Esophagus muscularis mucosa (tissue), 4 donors: ENCODE results near the gene MED25. TPM values are rescaled to one million over a fixed set of nuclear protein-coding genes. Genes with fewer than 3 reads are reported as not detected.

ENCODE experiments used
- DNase-seq: peaks from one replicate; pipeline ENCODE4 v3.0.0-alpha.2; 2017; ENCODE audit errors: extremely low spot score
- H3K27ac ChIP-seq, 4 donors: fragments of 200-600 bp; sonication (generic); replicated peaks in 1 of 4; 1 replicate in 3 of 4; 2 replicates in 1 of 4; pipeline ENCODE4 v1.5.1; 2016 to 2019; ENCODE audit warnings: mild to moderate bottlenecking in 1 of 4
- H3K27me3 ChIP-seq, 4 donors: fragments of 200-600 bp; sonication (generic); one replicate each; pipeline versions ENCODE4 v1.5.1 to v1.6.0; 2016 to 2019
- H3K36me3 ChIP-seq, 4 donors: fragments of 200-600 bp; sonication (generic); one replicate each; pipeline ENCODE4 v1.5.1; 2016 to 2019
- H3K4me1 ChIP-seq, 4 donors: fragments of 200-600 bp; sonication (generic); one replicate each; pipeline ENCODE4 v1.5.1; 2016 to 2019
- H3K4me3 ChIP-seq, 4 donors: fragments of 200-600 bp; sonication (generic); 1 replicate in 2 of 4; 2 replicates in 2 of 4; pipeline ENCODE4 v1.5.1; 2016 to 2019; ENCODE audit warnings: mild to moderate bottlenecking in 4 of 4, moderate library complexity in 1 of 4
- H3K9me3 ChIP-seq, 4 donors: fragments of 200-600 bp; sonication (generic); 1 replicate in 3 of 4; 2 replicates in 1 of 4; pipeline ENCODE4 v1.5.1; 2016 to 2019
- EP300 ChIP-seq: sonication (generic); formaldehyde crosslinking; IDR thresholded peaks from one replicate; pipeline ENCODE4 v1.6.1; 2017; ENCODE audit warnings: antibody characterized with exemption
- POLR2A ChIP-seq: fragments of 450-650 bp; IDR thresholded peaks from one replicate; pipeline ENCODE4 v1.6.1; 2017; ENCODE audit warnings: antibody characterized with exemption, moderate library complexity, mild to moderate bottlenecking, low read depth
- POLR2AphosphoS5 ChIP-seq, 2 donors: sonication (generic); formaldehyde crosslinking; IDR thresholded peaks; one replicate each; pipeline ENCODE4 v1.6.1; 2017; ENCODE audit warnings: antibody characterized with exemption in 2 of 2
- WGBS: methylation state at CpG from one replicate; pipeline ENCODE4 v1.1.5; 2018; 5-methylcytosine and 5-hydroxymethylcytosine counted together
- intact Hi-C: fragments of 100-400 bp; cut with DNase I; formaldehyde crosslinking; loops from one replicate; pipeline ENCODE4 v1.15.1; 2023
- total RNA-seq, 4 donors: library from RNA; depleted of rRNA; stranded (reverse); fragments of >200 nt; gene quantifications; one replicate each; pipeline versions ENCODE4 v1.1.0 to v1.2.1, GENCODE V29; 2016
- TF ChIP-seq, protein P1 (sequence below), 3 experiments: fragments of 200-600 bp in 2 of 3; fragments of 450-650 bp in 1 of 3; sonication (generic) in 2 of 3; IDR thresholded peaks; one replicate each; pipeline ENCODE4 v1.5.1; 2017 to 2019; ENCODE audit warnings: antibody characterized with exemption in 3 of 3, mild to moderate bottlenecking in 2 of 3, moderate library complexity in 1 of 3

Gene MED25
- total RNA-seq, 4 donors from 2014 or later = 22.5 to 36.0 (median 34.1) TPM

DNA sequence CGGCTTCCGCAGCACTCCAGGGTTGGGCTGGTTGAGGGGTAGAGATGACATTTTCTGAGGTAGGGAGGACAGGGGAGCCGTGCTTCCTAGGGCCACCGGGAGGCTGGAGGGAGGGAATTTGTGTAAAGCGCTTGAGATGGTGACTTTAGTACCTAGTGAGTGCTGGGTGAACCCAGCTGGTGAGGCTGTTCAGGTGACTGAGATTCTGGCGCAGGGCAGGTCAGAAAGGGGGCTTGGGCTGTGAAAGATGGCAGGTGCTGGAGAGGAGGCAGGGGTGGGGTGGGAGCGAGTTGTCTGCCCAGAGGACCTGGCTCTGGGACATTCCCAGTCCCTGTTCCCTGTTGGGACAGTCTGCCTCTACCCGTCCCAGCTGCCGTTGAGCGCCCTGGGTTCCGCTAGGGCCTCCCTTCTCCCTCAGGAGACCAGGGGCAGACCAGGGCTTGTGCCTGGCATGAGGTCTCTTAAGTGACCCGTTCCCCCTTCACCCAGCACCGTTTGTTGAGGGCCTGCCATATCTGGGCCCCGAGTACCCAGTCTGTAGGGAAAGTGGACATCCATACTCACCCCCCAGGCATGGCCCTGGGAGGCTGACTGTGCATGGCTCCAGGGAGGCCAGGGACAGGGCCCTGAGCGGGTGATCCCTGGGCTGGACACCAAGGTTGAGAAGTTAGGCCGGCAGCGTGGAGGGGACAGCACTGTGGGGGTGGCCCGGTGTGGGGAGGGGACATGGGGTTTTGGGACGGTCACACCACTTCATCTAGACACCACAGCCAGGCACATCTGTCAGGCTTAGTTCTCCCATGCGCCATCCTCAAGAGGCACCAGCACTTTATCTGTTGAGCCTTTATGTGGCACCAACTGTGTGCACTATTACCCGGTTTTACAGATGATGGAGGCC, 37.8 kb downstream of the MED25 start:
- DNase-seq = no peak
- TF ChIP-seq, protein P1, sequence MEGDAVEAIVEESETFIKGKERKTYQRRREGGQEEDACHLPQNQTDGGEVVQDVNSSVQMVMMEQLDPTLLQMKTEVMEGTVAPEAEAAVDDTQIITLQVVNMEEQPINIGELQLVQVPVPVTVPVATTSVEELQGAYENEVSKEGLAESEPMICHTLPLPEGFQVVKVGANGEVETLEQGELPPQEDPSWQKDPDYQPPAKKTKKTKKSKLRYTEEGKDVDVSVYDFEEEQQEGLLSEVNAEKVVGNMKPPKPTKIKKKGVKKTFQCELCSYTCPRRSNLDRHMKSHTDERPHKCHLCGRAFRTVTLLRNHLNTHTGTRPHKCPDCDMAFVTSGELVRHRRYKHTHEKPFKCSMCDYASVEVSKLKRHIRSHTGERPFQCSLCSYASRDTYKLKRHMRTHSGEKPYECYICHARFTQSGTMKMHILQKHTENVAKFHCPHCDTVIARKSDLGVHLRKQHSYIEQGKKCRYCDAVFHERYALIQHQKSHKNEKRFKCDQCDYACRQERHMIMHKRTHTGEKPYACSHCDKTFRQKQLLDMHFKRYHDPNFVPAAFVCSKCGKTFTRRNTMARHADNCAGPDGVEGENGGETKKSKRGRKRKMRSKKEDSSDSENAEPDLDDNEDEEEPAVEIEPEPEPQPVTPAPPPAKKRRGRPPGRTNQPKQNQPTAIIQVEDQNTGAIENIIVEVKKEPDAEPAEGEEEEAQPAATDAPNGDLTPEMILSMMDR (IDR thresholded peaks at IDR 0.05) = no peak
- TF ChIP-seq POLR2A (no peak), EP300 (no peak), POLR2AphosphoS5 (IDR thresholded peaks at IDR 0.05) (no peak)
- Histone ChIP-seq H3K36me3 (peaks cover 24 to 69% (median 68%) of the 10 kb centered on the region in 4 donors), H3K27ac (no peak overlapping the region), H3K27me3 (no peaks in the 10 kb centered on the region), H3K4me1 (peaks cover 20 to 43% (median 40%) of the 10 kb centered on the region in 4 donors), H3K4me3 (no peak overlapping the region), H3K9me3 (no peaks in the 10 kb centered on the region)
- intact Hi-C loops = no loop called here
- 79% methylated on average over 17 of the region's 21 CpGs for WGBS

DNA sequence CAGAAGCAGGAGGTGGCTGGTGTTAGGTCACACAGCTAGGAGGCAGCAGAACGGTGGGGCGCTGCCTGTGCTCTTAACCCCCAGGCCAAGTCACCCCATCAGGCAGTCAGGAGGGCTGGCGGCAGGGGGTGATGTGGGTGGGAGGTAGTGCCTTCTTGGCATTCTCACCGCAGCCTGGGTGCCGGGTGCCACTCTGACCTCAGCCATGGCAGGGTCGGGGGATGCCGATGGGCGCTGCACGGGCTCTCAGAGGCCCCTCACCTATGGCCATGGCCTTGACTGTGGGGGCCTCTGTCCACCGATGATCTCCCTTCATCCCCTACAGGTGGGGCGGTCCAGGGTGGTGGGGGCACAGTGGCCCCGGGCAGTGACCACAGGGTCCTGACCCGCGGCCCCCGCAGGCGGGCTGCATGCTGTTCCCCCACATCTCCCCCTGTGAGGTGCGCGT, 38.5 kb downstream of the MED25 start:
- H3K4me3 ChIP-seq = no peak overlapping the region
- intact Hi-C loops = no loop called here
- no peak for DNase-seq
- H3K9me3 ChIP-seq = no peaks in the 10 kb centered on the region
- H3K27me3 ChIP-seq = no peaks in the 10 kb centered on the region
- no peak for TF ChIP-seq POLR2A
- no peak for TF ChIP-seq EP300
- TF ChIP-seq POLR2AphosphoS5 (IDR thresholded peaks at IDR 0.05) = no peak
- TF ChIP-seq, protein P1 (IDR thresholded peaks at IDR 0.05) = no peak
- H3K27ac ChIP-seq = no peak overlapping the region
- peaks cover 25 to 75% (median 74%) of the 10 kb centered on the region in 4 donors for H3K36me3 ChIP-seq
- H3K4me1 ChIP-seq = peaks cover 20 to 50% (median 46%) of the 10 kb centered on the region in 4 donors
- 90% methylated on average over 7 of the region's 18 CpGs for WGBS

DNA sequence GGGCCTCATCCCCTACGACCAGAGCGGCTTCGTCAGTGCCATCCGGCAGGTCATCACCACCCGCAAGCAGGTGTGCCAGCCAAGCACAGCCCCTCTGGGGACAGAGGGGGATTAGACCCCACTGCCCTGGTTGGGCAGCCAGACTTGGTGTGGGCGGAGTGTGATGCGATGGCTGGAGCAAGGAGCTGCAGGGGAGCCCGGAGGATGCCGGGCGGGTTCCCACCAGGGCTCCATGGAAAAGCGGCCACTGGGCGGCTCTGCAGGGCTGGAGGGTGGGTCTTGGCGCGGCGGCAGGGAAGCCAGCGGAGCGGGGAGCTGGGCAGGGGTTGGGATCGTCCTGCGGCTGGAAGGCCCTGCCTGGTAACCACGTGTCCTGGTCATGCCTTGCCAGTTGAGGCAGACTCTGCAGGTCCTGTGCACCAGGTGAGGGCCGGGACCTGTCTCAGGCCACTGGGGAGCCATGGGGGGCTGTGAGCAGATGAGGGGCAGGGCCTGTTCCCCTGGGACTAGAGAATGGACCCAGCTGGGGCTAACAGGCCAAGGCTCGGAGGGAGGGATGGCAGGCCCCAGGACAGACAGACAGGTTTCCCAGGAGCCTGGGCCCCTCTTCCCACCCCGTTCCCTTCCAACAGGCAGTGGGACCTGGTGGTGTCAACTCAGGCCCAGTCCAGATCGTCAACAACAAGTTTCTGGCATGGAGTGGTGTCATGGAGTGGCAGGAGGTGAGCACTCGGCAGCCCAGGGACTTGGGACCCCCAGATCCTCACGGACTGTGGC, 39.2 kb downstream of the MED25 start:
- no peak overlapping the region for H3K4me3 ChIP-seq
- peaks cover 31 to 82% (median 81%) of the 10 kb centered on the region in 4 donors for H3K36me3 ChIP-seq
- H3K4me1 ChIP-seq = peaks cover 16 to 44% (median 41%) of the 10 kb centered on the region in 4 donors
- no peak overlapping the region for H3K27ac ChIP-seq
- H3K9me3 ChIP-seq = no peaks in the 10 kb centered on the region
- no peak for DNase-seq
- TF ChIP-seq, protein P1 (IDR thresholded peaks at IDR 0.05) = no peak
- no peak for TF ChIP-seq EP300
- TF ChIP-seq POLR2A = no peak
- no peak for TF ChIP-seq POLR2AphosphoS5 (IDR thresholded peaks at IDR 0.05)
- intact Hi-C loops = no loop called here
- no peaks in the 10 kb centered on the region for H3K27me3 ChIP-seq
- WGBS = 91% methylated on average over 19 of the region's 26 CpGs

DNA sequence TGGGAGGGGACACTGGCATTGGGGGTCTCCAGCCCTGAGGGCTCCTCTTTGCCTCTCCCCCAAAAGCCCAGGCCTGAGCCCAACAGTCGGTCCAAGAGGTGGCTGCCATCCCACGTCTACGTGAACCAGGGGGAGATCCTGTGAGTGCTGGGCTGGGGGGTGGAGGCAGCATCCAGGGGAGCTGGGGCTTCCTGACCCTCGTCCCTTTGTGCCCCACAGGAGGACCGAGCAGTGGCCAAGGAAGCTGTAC, 39.7 kb downstream of the MED25 start:
- 80% methylated on average over 1 of the region's 5 CpGs for WGBS
- intact Hi-C loops = no loop called here
- TF ChIP-seq POLR2A = no peak
- no peak for TF ChIP-seq EP300
- TF ChIP-seq, protein P1 (IDR thresholded peaks at IDR 0.05) = no peak
- TF ChIP-seq POLR2AphosphoS5 (IDR thresholded peaks at IDR 0.05) = no peak

More for the DNA sequence above, 39.7 kb downstream of the MED25 start:
- Histone ChIP-seq H3K9me3 (no peaks in the 10 kb centered on the region), H3K4me3 (no peak overlapping the region), H3K27ac (no peak overlapping the region), H3K36me3 (peaks cover 31 to 87% (median 85%) of the 10 kb centered on the region in 4 donors), H3K4me1 (peaks cover 10 to 39% (median 35%) of the 10 kb centered on the region in 4 donors), H3K27me3 (no peaks in the 10 kb centered on the region)
- no peak for DNase-seq
